Endothelial cell of umbilical vein (primary cell): Measurements from ENCODE around the gene SPTLC3. TPM values are rescaled to one million over a fixed set of nuclear protein-coding genes. Genes with fewer than 3 reads are reported as not detected.

Source experiments
- BruUV-seq: library from RNA; stranded (reverse); fragments of 400-500 nt; replicated peaks from 2 replicates; lab custom pipeline; 2021; lab: Mats Ljungman, UMichigan
- CTCF ChIA-PET: fragments of 300-600, 350-600 bp; sonication (Branson Sonifier 250); formaldehyde crosslinking; loops from one replicate; lab custom pipeline; 2021; ENCODE audit warnings: antibody characterized with exemption, inconsistent platforms; lab: Charles Lee
- POLR2A ChIA-PET: fragments of 300-600, 350-600 bp; sonication (Branson Sonifier 250); formaldehyde crosslinking; loops from one replicate; lab custom pipeline; 2021; ENCODE audit warnings: antibody characterized with exemption, inconsistent platforms; lab: Charles Lee
- DNase-seq: peaks from one replicate; pipeline ENCODE4 v3.0.0-alpha.2; 2011; ENCODE audit warnings: low read depth, low spot score
- FAIRE-seq: peaks from 2 replicates; lab custom pipeline; 2011; peaks lifted over from hg19 to GRCh38; lab: Jason Lieb, UNC
- H2AFZ ChIP-seq: 2 replicates; pipeline ENCODE4 v1.6.0; 2012; ENCODE audit warnings: low read depth, low read length, control low read depth, inconsistent platforms
- H3K27ac ChIP-seq: 2 replicates; pipeline ENCODE4 v1.5.1; 2011; ENCODE audit warnings: low read depth, mild to moderate bottlenecking, control low read depth, low read length, moderate library complexity; ENCODE audit not compliant: insufficient read depth
- H3K27me3 ChIP-seq, 2 experiments: 2 replicates each; pipeline versions ENCODE4 v1.6.0 to v1.6.1; 2011; ENCODE audit warnings: low read length in 2 of 2, mixed read lengths in 1 of 2; ENCODE audit not compliant: control insufficient read depth in 2 of 2, insufficient read depth in 2 of 2
- H3K36me3 ChIP-seq, 2 experiments: 2 replicates in 1 of 2; 3 replicates in 1 of 2; pipeline ENCODE4 v1.5.1; 2011; ENCODE audit warnings: low read length in 2 of 2, mild to moderate bottlenecking in 1 of 2, moderate library complexity in 1 of 2; ENCODE audit not compliant: control insufficient read depth in 2 of 2, insufficient read depth in 2 of 2; ENCODE audit errors: extremely low read depth in 1 of 2
- H3K4me1 ChIP-seq: 3 replicates; pipeline ENCODE4 v1.5.1; 2011; ENCODE audit warnings: mild to moderate bottlenecking, low read length; ENCODE audit not compliant: control insufficient read depth, insufficient read depth; ENCODE audit errors: extremely low read depth
- H3K4me2 ChIP-seq: 2 replicates; pipeline ENCODE4 v1.6.1; 2011; ENCODE audit warnings: low read length, control low read depth, mixed read lengths; ENCODE audit not compliant: insufficient read depth
- H3K4me3 ChIP-seq, 3 experiments: fragments of 200-600 bp in 1 of 3; sonication (generic), shearing (Covaris generic) in 1 of 3; replicated peaks in 1 of 3; 2 replicates each; pipeline ENCODE4 v1.5.1; 2011 to 2016; ENCODE audit warnings: control low read depth in 3 of 3, low read length in 3 of 3, mild to moderate bottlenecking in 2 of 3, inconsistent platforms in 1 of 3, low read depth in 1 of 3, moderate library complexity in 1 of 3; ENCODE audit not compliant: insufficient read depth in 1 of 3
- H3K79me2 ChIP-seq: 2 replicates; pipeline ENCODE4 v1.6.0; 2012; ENCODE audit warnings: low read length, inconsistent platforms; ENCODE audit not compliant: control insufficient read depth, insufficient read depth
- H3K9ac ChIP-seq: replicated peaks from 2 replicates; pipeline ENCODE3; 2011; ENCODE audit warnings: low read length, control low read depth; ENCODE audit not compliant: insufficient read depth; ENCODE audit errors: extremely low read depth
- H3K9me1 ChIP-seq: replicated peaks from 3 replicates; pipeline ENCODE4 v1.6.0; 2011; ENCODE audit warnings: mild to moderate bottlenecking, low read length; ENCODE audit not compliant: control insufficient read depth, insufficient read depth; ENCODE audit errors: extremely low read depth
- H3K9me3 ChIP-seq: replicated peaks from 2 replicates; pipeline ENCODE4 v1.5.1; 2012; ENCODE audit warnings: low read length, inconsistent platforms; ENCODE audit not compliant: control insufficient read depth, insufficient read depth
- H4K20me1 ChIP-seq: replicated peaks from 2 replicates; pipeline ENCODE3; 2011; ENCODE audit warnings: mild to moderate bottlenecking, low read length; ENCODE audit not compliant: control insufficient read depth, insufficient read depth; ENCODE audit errors: extremely low read depth
- CTCF ChIP-seq, 2 donors: IDR thresholded peaks; 1 replicate in 1 of 2; 2 replicates in 1 of 2; pipeline ENCODE4 v1.5.1; 2011; ENCODE audit warnings: low read length in 2 of 2, mild to moderate bottlenecking in 2 of 2, moderate library complexity in 2 of 2, control low read depth in 1 of 2, inconsistent platforms in 1 of 2, low read depth in 1 of 2; ENCODE audit not compliant: insufficient read depth in 1 of 2; ENCODE audit errors: extremely low read depth in 1 of 2
- EZH2 ChIP-seq: IDR thresholded peaks from 2 replicates; pipeline ENCODE4 v1.6.1; 2012; ENCODE audit warnings: borderline replicate concordance, low read depth, mild to moderate bottlenecking, moderate library complexity, low read length, inconsistent platforms; ENCODE audit not compliant: severe bottlenecking
- FOS ChIP-seq: IDR thresholded peaks from 2 replicates; pipeline ENCODE4 v1.6.1; 2011; ENCODE audit warnings: mild to moderate bottlenecking, low read length, moderate library complexity, borderline replicate concordance; ENCODE audit not compliant: insufficient read depth
- GATA2 ChIP-seq: IDR thresholded peaks from 2 replicates; pipeline ENCODE4 v1.7.0; 2011; ENCODE audit warnings: low read depth, mild to moderate bottlenecking, moderate library complexity, mixed read lengths, low read length; ENCODE audit not compliant: insufficient read length, insufficient read depth
- POLR2A ChIP-seq: IDR thresholded peaks from 2 replicates; pipeline ENCODE4 v1.6.1; 2012; ENCODE audit warnings: low read depth, mild to moderate bottlenecking, control low read depth, low read length
- POLR2AphosphoS5 ChIP-seq: IDR thresholded peaks from 2 replicates; pipeline ENCODE4 v1.6.1; 2012; ENCODE audit warnings: low read depth, mild to moderate bottlenecking, control low read depth, low read length, moderate library complexity; ENCODE audit not compliant: insufficient read depth
- dilution Hi-C: fragments of 300-500 bp; cut with MboI; formaldehyde crosslinking; loops from one replicate; pipeline ENCODE4 v1.15.0; 2019; ENCODE audit warnings: low sequenced_read_pairs; ENCODE audit not compliant: extremely low pct_ligation_motif_present
- intact Hi-C: fragments of 100-400 bp; cut with micrococcal nuclease; formaldehyde crosslinking; loops from one replicate; pipeline ENCODE4 v1.10.0; 2022
- polyA plus RNA-seq, 4 experiments: library from polyadenylated mRNA; depleted of rRNA in 3 of 4; stranded (reverse) in 3 of 4; unstranded in 1 of 4; fragments of >200 nt; gene quantifications; 2 replicates each; pipeline versions ENCODE4 v1.2.1 to v1.2.3, GENCODE V29; 2011 to 2012; ENCODE audit warnings: missing spikeins in 1 of 4
- total RNA-seq: library from RNA; stranded (reverse); gene quantifications from 2 replicates; pipeline ENCODE4 v1.2.3, GENCODE V29; 2021

SPTLC3 gene
- total and polyA plus RNA-seq, 2 donors (not counting 3 experiments of a cell fraction or from before 2014, with no cell fraction given), result 0.29 to 0.35 TPM

- Histone ChIP-seq H3K79me2 (no peaks in the 10 kb centered on the region), H3K9ac (no peak overlapping the region), H3K9me1 (no peaks in the 10 kb centered on the region), H3K9me3 (no peaks in the 10 kb centered on the region), H3K36me3 (no peaks in the 10 kb centered on the region), H3K27ac (no peak overlapping the region), H4K20me1 (no peaks in the 10 kb centered on the region), H2AFZ (no peak overlapping the region), H3K4me1 (no peaks in the 10 kb centered on the region), H3K27me3 (peaks cover 0 to 7% of the 10 kb centered on the region in 2 experiments), H3K4me3 (no peak overlapping the region), H3K4me2 (no peak overlapping the region)
- DNase-seq (no peak), FAIRE-seq (no peak)
- BruUV-seq, result no TSS peak
- dilution Hi-C loops, result no loop called here
- TF ChIP-seq CTCF (IDR thresholded peaks at IDR 0.05; ENCODE audit: extremely low read depth in 1 of 2, insufficient read depth in 1 of 2, low read depth in 1 of 2, low read length in 2 of 2) (no peak), POLR2A (no peak), GATA2 (no peak), POLR2AphosphoS5 (no peak)
- intact Hi-C loops, result loop anchor here (5.0 kb wide), 1 partner anchor 1428 kb away; no protein-coding TSS in a partner anchor
- ChIA-PET CTCF (interaction anchor here (1.0 to 4.0 kb wide), 6 partner anchors 11 to 441 kb away, joined by 3 to 38 read pairs (median 6); no protein-coding TSS in a partner anchor), POLR2A (no interaction called here)
Measured at GRCh38 chr20:13105039-13105438, 96.3 kb downstream of the SPTLC3 start.

GRCh38 chr20:13105864-13106457 lies 97.2 kb downstream of the SPTLC3 start:
- ChIA-PET POLR2A (no interaction called here), CTCF (interaction anchor here (1.7 to 4.0 kb wide), 3 partner anchors 136 to 180 kb away, joined by 6 to 38 read pairs (median 35); no protein-coding TSS in a partner anchor)
- no peaks in the 10 kb centered on the region for H3K36me3 ChIP-seq
- DNase-seq (peak; percentile 34), FAIRE-seq (peak; percentile 55)
- TF ChIP-seq CTCF (IDR thresholded peaks at IDR 0.05; ENCODE audit: extremely low read depth in 1 of 2, insufficient read depth in 1 of 2, low read depth in 1 of 2, low read length in 2 of 2) (peak; percentile 29 to 49), EZH2 (no peak), GATA2 (no peak), POLR2AphosphoS5 (no peak), FOS (no peak)
- dilution Hi-C loops (no loop called here), intact Hi-C loops (loop anchor here (1.0 to 5.0 kb wide), 3 partner anchors 136 to 1429 kb away; no protein-coding TSS in a partner anchor)
- H3K9me1 ChIP-seq, result no peaks in the 10 kb centered on the region
- BruUV-seq, result no TSS peak
- no peak overlapping the region for H3K27ac ChIP-seq
- no peaks in the 10 kb centered on the region for H3K4me1 ChIP-seq
- no peak overlapping the region for H3K4me2 ChIP-seq
- no peaks in the 10 kb centered on the region for H3K79me2 ChIP-seq
- no peak overlapping the region for H3K4me3 ChIP-seq
- no peak overlapping the region for H3K9ac ChIP-seq
- peaks cover 0 to 7% of the 10 kb centered on the region in 2 experiments for H3K27me3 ChIP-seq
- H2AFZ ChIP-seq, result no peak overlapping the region
- H4K20me1 ChIP-seq, result no peaks in the 10 kb centered on the region
- H3K9me3 ChIP-seq, result no peaks in the 10 kb centered on the region
